ENCODE data around the gene SLC30A3. TPM values are rescaled to one million over a fixed set of nuclear protein-coding genes. Genes with fewer than 3 reads are reported as not detected.

The SLC30A3 gene
- total and polyA plus RNA-seq, 2 of the 13 experiments (the other 11 are each of a cell fraction or from before 2014, with no cell fraction given) = 0.38 to 0.79 TPM

GRCh38 chr2:27225526-27225925 is 37.3 kb downstream of the SLC30A3 start:
- no peak for DNase-seq (ENCODE audit: low spot score)
- Histone ChIP-seq H3K4me3 (replicated peaks in 1 of 3; ENCODE audit: insufficient read depth in 1 of 3, low read depth in 2 of 3, low read length in 3 of 3) (no peak overlapping the region), H3K79me2 (ENCODE audit: insufficient read depth, low read length) (no peaks in the 10 kb centered on the region), H3K27ac (ENCODE audit: extremely low read length, insufficient read depth, low read length) (no peak overlapping the region), H3K4me1 (ENCODE audit: insufficient read depth, low read length) (peaks cover 9% of the 10 kb centered on the region; the same call in 1 of the 2 replicates), H3K9me3 (ENCODE audit: low read length) (no peaks in the 10 kb centered on the region), H4K20me1 (ENCODE audit: insufficient read depth, low read length) (no peaks in the 10 kb centered on the region), H2AFZ (ENCODE audit: low read length) (no peak overlapping the region), H3K36me3 (replicated peaks in 1 of 2; ENCODE audit: control insufficient read depth in 1 of 2, insufficient read depth in 2 of 2, low read length in 2 of 2) (peaks cover 52 to 75% of the 10 kb centered on the region in 2 experiments), H3K9ac (ENCODE audit: insufficient read depth, low read depth, low read length) (no peak overlapping the region), H3K4me2 (ENCODE audit: low read depth, low read length) (no peak overlapping the region), H3K27me3 (ENCODE audit: control insufficient read depth in 1 of 2, insufficient read depth in 2 of 2, low read length in 2 of 2) (no peaks in the 10 kb centered on the region)
- no peak for FAIRE-seq
- TF ChIP-seq MXD1 (CRISPR knock-in tag; IDR thresholded peaks at IDR 0.05) (no peak), BRCA1 (CRISPR knock-in tag; IDR thresholded peaks at IDR 0.05) (no peak), NFKBIZ (CRISPR knock-in tag; IDR thresholded peaks at IDR 0.05) (no peak), ZFAT (CRISPR knock-in tag; conservative IDR thresholded peaks at IDR 0.05) (no peak), FOXK1 (CRISPR knock-in tag; IDR thresholded peaks at IDR 0.05; ENCODE audit: borderline replicate concordance, low read depth) (no peak), REPIN1 (CRISPR knock-in tag; IDR thresholded peaks at IDR 0.05; ENCODE audit: borderline replicate concordance, low read depth) (no peak), FOXA3 (CRISPR knock-in tag; IDR thresholded peaks at IDR 0.05) (no peak)
- TF ChIP-seq, protein P1, sequence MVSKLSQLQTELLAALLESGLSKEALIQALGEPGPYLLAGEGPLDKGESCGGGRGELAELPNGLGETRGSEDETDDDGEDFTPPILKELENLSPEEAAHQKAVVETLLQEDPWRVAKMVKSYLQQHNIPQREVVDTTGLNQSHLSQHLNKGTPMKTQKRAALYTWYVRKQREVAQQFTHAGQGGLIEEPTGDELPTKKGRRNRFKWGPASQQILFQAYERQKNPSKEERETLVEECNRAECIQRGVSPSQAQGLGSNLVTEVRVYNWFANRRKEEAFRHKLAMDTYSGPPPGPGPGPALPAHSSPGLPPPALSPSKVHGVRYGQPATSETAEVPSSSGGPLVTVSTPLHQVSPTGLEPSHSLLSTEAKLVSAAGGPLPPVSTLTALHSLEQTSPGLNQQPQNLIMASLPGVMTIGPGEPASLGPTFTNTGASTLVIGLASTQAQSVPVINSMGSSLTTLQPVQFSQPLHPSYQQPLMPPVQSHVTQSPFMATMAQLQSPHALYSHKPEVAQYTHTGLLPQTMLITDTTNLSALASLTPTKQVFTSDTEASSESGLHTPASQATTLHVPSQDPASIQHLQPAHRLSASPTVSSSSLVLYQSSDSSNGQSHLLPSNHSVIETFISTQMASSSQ (IDR thresholded peaks at IDR 0.05; ENCODE audit: low read depth) = no peak
- TF ChIP-seq, protein P1 (CRISPR knock-in tag; IDR thresholded peaks at IDR 0.05; ENCODE audit: borderline replicate concordance) = no peak
- ChIA-PET POLR2A (no interaction called here), CTCF (ENCODE audit: low intra/inter-chr PET ratio, low total read pairs) (no interaction called here)
- intact Hi-C loops (cut with micrococcal nuclease; ENCODE audit: unreplicated experiment) = no loop called here
- 95% methylated on average over 9 of the region's 9 CpGs for WGBS (ENCODE audit: low lambda C conversion rate)
- no peak for ATAC-seq
- in situ Hi-C loops (cut with HindIII; ENCODE audit: extremely low pct_ligation_motif_present, low pct_unique_long_range_greater_than_20kb) = no loop called here
- no TSS peak for BruUV-seq (replicated peaks)
